Gastroesophageal sphincter (tissue), 4 donors: ENCODE measurements around the gene TBCK. TPM values are rescaled to one million over a fixed set of nuclear protein-coding genes. Genes with fewer than 3 reads are reported as not detected.

Experiments
- ATAC-seq: fragments of 150-250 bp; one replicate; pipeline ENCODE4 v1.9.1; 2016; ENCODE audit warnings: mild to moderate bottlenecking, moderate library complexity
- H3K27ac ChIP-seq, 4 donors: fragments of 200-600 bp; sonication (generic) in 3 of 4; 1 replicate in 3 of 4; 2 replicates in 1 of 4; pipeline ENCODE4 v1.5.1; 2016 to 2019
- H3K27me3 ChIP-seq: fragments of 200-600 bp; sonication (generic); one replicate; pipeline ENCODE4 v1.5.1; 2019
- H3K36me3 ChIP-seq, 2 donors: fragments of 200-600 bp; sonication (generic); one replicate each; pipeline ENCODE4 v1.5.1; 2019; ENCODE audit warnings: control low read depth in 1 of 2
- H3K4me1 ChIP-seq, 3 donors: fragments of 200-600 bp; sonication (generic); 1 replicate in 2 of 3; 2 replicates in 1 of 3; pipeline ENCODE4 v1.5.1; 2016 to 2019; ENCODE audit warnings: control low read depth in 2 of 3
- H3K4me3 ChIP-seq, 2 donors: fragments of 200-600 bp; sonication (generic); one replicate each; pipeline ENCODE4 v1.5.1; 2019; ENCODE audit warnings: mild to moderate bottlenecking in 1 of 2, moderate library complexity in 1 of 2
- H3K9me3 ChIP-seq, 3 donors: fragments of 200-600 bp; sonication (generic); one replicate each; pipeline ENCODE4 v1.5.1; 2017 to 2019; ENCODE audit warnings: control low read depth in 2 of 3
- CTCF ChIP-seq, 4 experiments: fragments of 200-600 bp in 2 of 4; fragments of 450-650 bp in 2 of 4; sonication (generic) in 1 of 4; IDR thresholded peaks; one replicate each; pipeline ENCODE4 v1.5.1; 2017 to 2019; ENCODE audit warnings: antibody characterized with exemption in 4 of 4, mild to moderate bottlenecking in 2 of 4, moderate library complexity in 2 of 4
- EP300 ChIP-seq: sonication (generic); formaldehyde crosslinking; IDR thresholded peaks from one replicate; pipeline ENCODE4 v1.6.1; 2017; ENCODE audit warnings: antibody characterized with exemption, mild to moderate bottlenecking
- POLR2A ChIP-seq, 2 donors: fragments of 450-650 bp; IDR thresholded peaks; one replicate each; pipeline ENCODE4 v1.6.1; 2017; ENCODE audit warnings: antibody characterized with exemption in 2 of 2, mild to moderate bottlenecking in 2 of 2, moderate library complexity in 1 of 2
- POLR2AphosphoS5 ChIP-seq: sonication (generic); formaldehyde crosslinking; IDR thresholded peaks from one replicate; pipeline ENCODE4 v1.6.1; 2017; ENCODE audit warnings: antibody characterized with exemption
- WGBS, 2 donors: methylation state at CpG; one replicate each; pipeline ENCODE4 v1.1.5; 2018; ENCODE audit warnings: low coverage in 1 of 2; 5-methylcytosine and 5-hydroxymethylcytosine counted together
- total RNA-seq, 4 donors: library from RNA; depleted of rRNA; stranded (reverse); fragments of >200 nt; gene quantifications; one replicate each; pipeline ENCODE4 v1.1.0, GENCODE V29; 2016

The TBCK gene
- total RNA-seq, 4 donors from 2014 or later, result 18.9 to 42.0 (median 20.9) TPM

- no peak for ATAC-seq
- Histone ChIP-seq H3K27ac (peak overlapping the region; percentile 93 to 95 (median 95)), H3K9me3 (no peaks in the 10 kb centered on the region), H3K4me1 (peaks cover 7 to 65% (median 10%) of the 10 kb centered on the region in 3 donors), H3K27me3 (no peaks in the 10 kb centered on the region), H3K4me3 (peak overlapping the region; percentile 86 to 94), H3K36me3 (peaks cover 0 to 12% of the 10 kb centered on the region in 2 donors)
- TF ChIP-seq EP300 (no peak), CTCF (IDR thresholded peaks at IDR 0.05) (no peak), POLR2AphosphoS5 (no peak), POLR2A (IDR thresholded peaks at IDR 0.05) (no peak)
- 6 to 14% methylated on average over 12 to 13 of the region's 13 CpGs for WGBS, 2 donors
Measured at GRCh38 chr4:106316773-106317409, 882 bp upstream of the TBCK start.

GRCh38 chr4:106315476-106315967 is 487 bp downstream of the TBCK start:
- Histone ChIP-seq H3K9me3 (no peaks in the 10 kb centered on the region), H3K27me3 (no peaks in the 10 kb centered on the region), H3K4me3 (peak overlapping the region; percentile 86 to 94), H3K4me1 (peaks cover 7 to 64% (median 10%) of the 10 kb centered on the region in 3 donors), H3K36me3 (peaks cover 0 to 2% of the 10 kb centered on the region in 2 donors), H3K27ac (peak overlapping the region; percentile 93 to 95 (median 95))
- ATAC-seq, result no peak
- TF ChIP-seq POLR2AphosphoS5 (no peak), EP300 (no peak), CTCF (IDR thresholded peaks at IDR 0.05) (no peak), POLR2A (IDR thresholded peaks at IDR 0.05) (no peak)
- 0 to 2% methylated on average over 9 to 10 of the region's 13 CpGs for WGBS, 2 donors

GRCh38 chr4:106314960-106315359 is 1.0 kb downstream of the TBCK start:
- no peaks in the 10 kb centered on the region for H3K27me3 ChIP-seq
- no peaks in the 10 kb centered on the region for H3K36me3 ChIP-seq
- peak overlapping the region; percentile 86 to 94 for H3K4me3 ChIP-seq
- H3K9me3 ChIP-seq, result no peaks in the 10 kb centered on the region
- no peak for ATAC-seq
- TF ChIP-seq CTCF (IDR thresholded peaks at IDR 0.05), result no peak
- no peak for TF ChIP-seq POLR2AphosphoS5
- no peak for TF ChIP-seq EP300
- no peak for TF ChIP-seq POLR2A (IDR thresholded peaks at IDR 0.05)
- peaks cover 7 to 64% (median 10%) of the 10 kb centered on the region in 3 donors for H3K4me1 ChIP-seq
- 39 to 42% methylated on average over 4 to 6 of the region's 6 CpGs for WGBS, 2 donors
- H3K27ac ChIP-seq, result peak overlapping the region in 3 of 4 donors; percentile 93 to 95 (median 95)

- no peak for TF ChIP-seq POLR2AphosphoS5
- TF ChIP-seq POLR2A (IDR thresholded peaks at IDR 0.05), result no peak
- no peak for TF ChIP-seq CTCF (IDR thresholded peaks at IDR 0.05)
- no peak for TF ChIP-seq EP300
- no peak overlapping the region for H3K27ac ChIP-seq
- no peak overlapping the region for H3K4me3 ChIP-seq
- H3K27me3 ChIP-seq, result no peaks in the 10 kb centered on the region
- no peak for ATAC-seq
- 71 to 82% methylated on average over 3 of the region's 3 CpGs for WGBS, 2 donors
- H3K36me3 ChIP-seq, result peaks cover 0 to 5% of the 10 kb centered on the region in 2 donors
- H3K9me3 ChIP-seq, result no peaks in the 10 kb centered on the region
- peaks cover 7 to 48% (median 10%) of the 10 kb centered on the region in 3 donors for H3K4me1 ChIP-seq
Measured at GRCh38 chr4:106312997-106313522, 2.9 kb downstream of the TBCK start.
